H1 (cell line): ENCODE results near the gene OGFOD3. TPM values are rescaled to one million over a fixed set of nuclear protein-coding genes. Genes with fewer than 3 reads are reported as not detected.

Experiments used
- EZH2 ChIP-seq: fragments of 200-600 bp; sonication (generic); IDR thresholded peaks from 2 replicates; pipeline ENCODE4 v1.7.1; 2012; ENCODE audit warnings: low read depth, mild to moderate bottlenecking, moderate library complexity, low read length, inconsistent platforms; ENCODE audit not compliant: severe bottlenecking
- PHF8 ChIP-seq: fragments of 200-600 bp; sonication (generic); conservative IDR thresholded peaks from 2 replicates; pipeline ENCODE4 v1.7.1; 2012; ENCODE audit warnings: low read depth, mild to moderate bottlenecking, inconsistent platforms, low read length, moderate library complexity
- RBBP5 ChIP-seq: IDR thresholded peaks from 2 replicates; pipeline ENCODE4 v1.7.1; 2012; ENCODE audit warnings: low read depth, mild to moderate bottlenecking, inconsistent platforms, low read length, moderate library complexity, borderline replicate concordance
- SAP30 ChIP-seq: fragments of 300-600 bp; sonication (generic); IDR thresholded peaks from 2 replicates; pipeline ENCODE4 v1.7.1; 2012; ENCODE audit warnings: low read length, moderate library complexity, mild to moderate bottlenecking, inconsistent platforms; ENCODE audit not compliant: insufficient read depth, insufficient replicate concordance
- SIN3A ChIP-seq, 2 experiments: IDR thresholded peaks in 1 of 2; conservative IDR thresholded peaks in 1 of 2; 2 replicates each; pipeline ENCODE4 v1.6.1; 2011 to 2012; ENCODE audit warnings: low read length in 2 of 2, improper control_type of control experiment in 1 of 2, low read depth in 1 of 2, mild to moderate bottlenecking in 1 of 2
- TAF1 ChIP-seq: IDR thresholded peaks from 2 replicates; pipeline ENCODE4 v1.6.1; 2011; ENCODE audit warnings: mild to moderate bottlenecking, low read depth, low read length
- TBP ChIP-seq: IDR thresholded peaks from 2 replicates; pipeline ENCODE4 v1.6.1; 2011; ENCODE audit warnings: low read depth, low read length, improper control_type of control experiment
- YY1 ChIP-seq: IDR thresholded peaks from 2 replicates; pipeline ENCODE4 v1.6.1; 2011; ENCODE audit warnings: low read depth, mild to moderate bottlenecking, low read length
- polyA plus RNA-seq, 7 experiments: library from polyadenylated mRNA; depleted of rRNA in 3 of 7; stranded (reverse) in 5 of 7; unstranded in 2 of 7; fragments of >200 nt in 5 of 7; fragments of 200-250 nt in 2 of 7; gene quantifications; 1 replicate in 5 of 7; 2 replicates in 1 of 7; 4 replicates in 1 of 7; pipeline versions ENCODE4 v1.2.1 to v1.2.3, GENCODE V29; 2011 to 2013; ENCODE audit warnings: missing spikeins in 2 of 7, mixed read lengths in 2 of 7
- total RNA-seq: library from RNA; stranded (reverse); fragmentation: NEBNext Ultra II Directional; extraction: Animal tissue kit (Norgen Biotek cat#: 25700); gene quantifications from 2 replicates; pipeline ENCODE4 v1.2.1, GENCODE V29; 2021

OGFOD3 gene
- total and polyA plus RNA-seq, 2 of the 8 experiments (the other 6 are each of a cell fraction or from before 2014, with no cell fraction given): 21.1 to 21.8 TPM

GRCh38 chr17:82458179-82458884, 39.9 kb upstream of the OGFOD3 start, which contains the start of gene NARF (continued):
- TF ChIP-seq PHF8: peak; percentile 96
- TF ChIP-seq SAP30: no peak
- TF ChIP-seq SIN3A (conservative IDR thresholded peaks at IDR 0.05 in 1 of 2, IDR thresholded peaks at IDR 0.05 in 1 of 2; ENCODE audit: low read depth in 1 of 2, low read length in 2 of 2): peak in 1 of 2 experiments; percentile 10; a peak in 1 of 4 replicates
- TF ChIP-seq RBBP5: 0 out of 2 replicates have a peak, but pooled peaks have one; percentile 41
- peak; percentile 82 for TF ChIP-seq TAF1
- TF ChIP-seq EZH2: no peak
- TF ChIP-seq YY1: peak; percentile 98
- TF ChIP-seq TBP: peak; percentile 81
